ENCODE measurements around the gene CNOT8.

- TF ChIP-seq CTCF (IDR thresholded peaks at IDR 0.05; ENCODE audit: low read depth, low read length, poor library complexity, severe bottlenecking) (no peak), EZH2phosphoT487 (IDR thresholded peaks at IDR 0.05; ENCODE audit: borderline replicate concordance, low read length) (no peak)
These were observed 39.8 kb upstream of the CNOT8 start for GRCh38 chr5:154818471-154819116.
